Cardiac fibroblast (primary cell): Measurements from ENCODE around the gene STARD7.

Experiments
- DNase-seq, 2 donors: peaks; one replicate each; pipeline versions ENCODE4 v3.0.0 to v3.0.0-alpha.2; 2010; ENCODE audit warnings: low read depth in 2 of 2
- H3K4me3 ChIP-seq, 2 donors: replicated peaks in 1 of 2; 1 replicate in 1 of 2; 2 replicates in 1 of 2; pipeline ENCODE4 v1.5.1; 2011; ENCODE audit warnings: low read depth in 2 of 2, low read length in 2 of 2, mild to moderate bottlenecking in 2 of 2, moderate library complexity in 1 of 2
- CTCF ChIP-seq: IDR thresholded peaks from one replicate; pipeline ENCODE4 v1.5.1; 2011; ENCODE audit warnings: low read depth, mild to moderate bottlenecking, low read length, inconsistent platforms

The STARD7 gene

GRCh38 chr2:96207774-96208142 is 869 bp downstream of the STARD7 start:
- H3K4me3 ChIP-seq = peak overlapping the region; percentile 88 to 90
- DNase-seq = no peak
- no peak for TF ChIP-seq CTCF

DNA sequence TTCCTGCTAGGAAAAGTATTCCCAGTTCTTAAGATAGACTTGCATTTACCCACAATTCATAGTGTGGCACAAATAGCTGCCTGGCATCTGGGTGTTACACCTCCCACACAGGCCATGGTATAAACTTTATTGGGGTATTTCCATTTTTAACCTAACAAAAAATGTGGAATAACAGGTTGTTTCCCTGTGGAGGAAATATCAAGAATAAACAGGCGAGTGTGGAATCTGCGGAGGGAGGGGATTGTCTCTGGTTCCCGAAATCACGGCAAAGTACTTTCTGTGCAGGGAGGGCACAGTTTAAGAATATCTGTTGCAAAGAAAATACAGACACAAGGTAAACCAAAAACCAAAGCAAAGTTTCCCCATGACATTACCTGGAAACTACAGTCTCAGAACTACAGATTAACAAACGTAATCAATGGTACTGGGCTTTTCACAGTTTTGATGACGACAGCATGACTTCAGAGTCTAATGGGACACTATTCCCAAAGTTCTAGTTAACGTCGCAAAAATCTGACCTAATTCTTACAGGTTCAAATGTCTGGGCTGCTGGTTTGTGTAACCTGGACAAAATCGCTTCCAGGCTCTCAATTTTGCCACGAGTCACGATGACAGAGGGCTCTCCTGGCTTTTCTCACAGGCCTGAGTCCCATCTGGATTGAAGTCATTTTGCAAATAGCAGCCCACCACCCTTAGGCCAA is 1.4 kb downstream of the STARD7 start:
- DNase-seq = no peak
- peak overlapping the region; percentile 88 to 90 for H3K4me3 ChIP-seq
- no peak for TF ChIP-seq CTCF

GRCh38 chr2:96205888-96206287 is 2.7 kb downstream of the STARD7 start:
- DNase-seq = peak; percentile 41 to 85
- no peak overlapping the region for H3K4me3 ChIP-seq
- no peak for TF ChIP-seq CTCF

DNA sequence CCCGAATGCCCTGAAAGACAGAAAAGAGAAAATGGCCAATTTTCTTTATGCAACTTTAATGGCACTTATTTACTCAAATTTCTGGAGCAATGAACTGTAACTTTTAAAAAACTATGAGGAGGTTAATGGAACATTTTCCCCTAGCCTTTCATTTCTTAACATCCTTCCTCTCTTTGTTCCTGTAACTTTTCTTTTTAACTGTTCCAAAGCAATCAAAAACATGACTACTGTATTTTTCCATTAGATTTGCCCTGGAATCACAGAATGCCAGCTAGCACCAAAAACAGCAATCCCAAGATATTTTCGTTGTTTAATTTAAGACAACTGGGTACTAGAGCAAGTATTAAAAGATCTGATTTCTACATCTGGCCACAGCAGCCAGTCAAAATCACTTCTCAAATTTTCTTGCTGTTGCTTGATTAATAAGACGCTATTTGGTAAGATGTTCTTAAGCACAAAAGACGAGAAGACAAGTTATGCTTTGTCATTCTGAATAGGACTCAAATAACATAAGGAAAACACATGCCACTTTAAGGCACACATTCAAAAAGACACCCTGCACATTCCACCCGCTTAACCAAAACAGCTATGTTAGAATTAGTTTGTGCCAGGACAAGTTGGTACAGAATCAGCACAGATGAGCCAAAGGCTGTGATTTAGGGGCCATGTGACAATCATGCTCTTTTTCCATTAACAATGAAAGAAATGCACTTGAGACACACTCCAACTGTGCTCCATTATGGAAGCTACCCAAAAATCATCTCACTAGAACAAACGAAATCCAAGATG is 3.6 kb downstream of the STARD7 start:
- no peak for TF ChIP-seq CTCF
- no peak overlapping the region for H3K4me3 ChIP-seq
- DNase-seq = peak; percentile 26 to 43

DNA sequence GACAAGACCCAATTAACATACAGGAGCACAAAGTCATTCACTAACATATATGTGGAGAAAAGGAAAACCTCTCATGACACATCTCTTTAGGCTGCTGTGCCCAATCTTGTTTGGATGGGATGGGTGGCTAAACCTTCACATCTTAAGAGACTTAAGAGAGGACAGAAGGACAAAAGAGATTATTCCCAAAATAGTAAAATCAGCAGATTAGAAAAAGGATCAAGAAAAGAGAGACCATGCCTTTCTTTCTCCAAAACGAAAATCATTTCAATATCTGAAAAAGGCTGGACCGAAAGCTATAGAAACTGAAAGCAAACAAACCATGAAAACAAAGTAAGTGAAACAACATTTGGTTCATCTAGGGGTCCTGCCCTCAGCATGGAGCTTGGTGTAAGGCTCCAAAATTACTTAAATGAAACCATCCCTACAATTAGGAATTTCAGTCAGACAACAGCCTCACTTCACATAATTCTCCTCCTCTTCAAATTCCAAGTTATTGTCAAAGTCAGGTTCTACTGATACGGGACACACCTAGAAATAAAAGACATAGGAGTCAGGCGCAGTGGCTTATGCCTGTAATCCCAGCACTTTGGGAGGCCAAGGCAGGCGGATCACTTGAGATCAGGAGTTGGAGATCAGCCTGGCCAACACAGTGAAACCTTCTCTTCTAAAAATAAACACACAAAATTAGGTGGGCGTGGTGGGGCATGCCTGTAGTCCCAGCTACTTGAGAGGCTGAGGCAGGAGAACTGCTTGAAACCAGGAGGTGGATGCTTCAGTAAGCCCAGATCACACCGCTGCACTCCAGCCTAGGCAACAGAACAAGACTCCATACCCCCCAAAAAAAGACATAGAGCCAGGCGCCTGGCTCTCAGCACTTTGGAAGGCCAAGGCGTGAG is 5.2 kb downstream of the STARD7 start:
- TF ChIP-seq CTCF = no peak
- no peak overlapping the region for H3K4me3 ChIP-seq
- DNase-seq = no peak

DNA sequence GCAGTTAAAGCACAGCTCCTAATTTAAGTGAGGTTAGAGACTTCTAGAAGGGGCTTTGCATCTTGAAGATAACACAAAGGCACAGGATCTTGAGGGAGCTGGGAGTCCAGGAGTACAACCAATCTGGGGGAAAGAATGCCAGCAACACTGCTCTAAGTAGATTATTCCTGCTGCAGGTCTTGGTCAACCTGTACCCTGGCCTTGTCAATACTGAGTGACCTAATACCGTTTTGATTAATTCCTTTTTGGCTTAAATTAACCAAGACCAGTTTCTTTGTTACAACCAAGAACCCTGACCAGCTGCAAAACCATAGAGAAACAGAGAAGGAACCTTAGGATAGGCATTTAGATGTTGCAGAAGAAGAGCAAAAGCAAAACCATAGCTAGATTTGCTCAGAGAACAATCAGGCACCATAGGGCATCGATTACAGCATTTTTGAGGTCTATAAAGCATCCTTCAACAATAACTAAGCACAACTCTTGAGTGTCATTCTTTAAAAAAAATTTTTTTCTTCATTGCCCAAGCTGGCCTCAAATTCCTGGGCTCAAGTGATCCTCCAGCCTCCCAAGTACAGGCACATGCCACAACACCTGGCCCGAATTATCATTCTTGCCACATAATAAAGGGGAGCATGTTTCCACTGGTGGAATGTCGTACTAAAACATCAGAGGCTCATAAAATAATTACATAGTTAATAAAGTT is 6.3 kb downstream of the STARD7 start:
- H3K4me3 ChIP-seq = no peak overlapping the region
- DNase-seq = no peak
- TF ChIP-seq CTCF = no peak
